Measurements from ENCODE around the gene TUG1.

GRCh38 chr22:30922151-30922611, 46.9 kb upstream of the TUG1 start:
- TF ChIP-seq MEF2A (IDR thresholded peaks at IDR 0.05; ENCODE audit: insufficient read depth, low read depth, low read length) (no peak), TAF1 (IDR thresholded peaks at IDR 0.05; ENCODE audit: borderline replicate concordance, low read depth, low read length) (no peak), SPI1 (IDR thresholded peaks at IDR 0.05; ENCODE audit: borderline replicate concordance, insufficient read depth, low read depth, low read length) (peak; percentile 52; the same call in 1 of the 2 replicates), STAT1 (conservative IDR thresholded peaks at IDR 0.05) (no peak), ZNF24 (IDR thresholded peaks at IDR 0.05) (no peak), HCFC1 (IDR thresholded peaks at IDR 0.05; ENCODE audit: low read length) (peak; percentile 51), POLR2A (IDR thresholded peaks at IDR 0.05; ENCODE audit: low read depth, low read length) (peak; percentile 79), POLR2AphosphoS2 (IDR thresholded peaks at IDR 0.05; ENCODE audit: low read depth, low read length) (no peak), RUNX3 (IDR thresholded peaks at IDR 0.05; ENCODE audit: low read length) (peak; percentile 68; the same call in 1 of the 2 replicates), JUND (IDR thresholded peaks at IDR 0.05; ENCODE audit: low read depth, low read length) (no peak), REST (IDR thresholded peaks at IDR 0.05; ENCODE audit: low read depth, low read length) (no peak), CTCF (IDR thresholded peaks at IDR 0.05 in 2 of 3, conservative IDR thresholded peaks at IDR 0.05 in 1 of 3; ENCODE audit: control insufficient read depth in 2 of 3, extremely low read depth in 1 of 3, insufficient read depth in 1 of 3, low read depth in 3 of 3, low read length in 3 of 3) (no peak), BRCA1 (IDR thresholded peaks at IDR 0.05; ENCODE audit: low read depth, low read length) (0 out of 2 replicates have a peak, but pooled peaks have one; percentile 37)
